HG03432 (cell line): ENCODE results near the gene ADORA3.

ENCODE experiments used
- ATAC-seq: cut with Tn5 transposase; IDR thresholded peaks from one replicate; pipeline ENCODE4 v1.9.1; 2021; ENCODE audit warnings: mild to moderate bottlenecking, moderate library complexity; ENCODE audit not compliant: unreplicated experiment

ADORA3 gene

DNA sequence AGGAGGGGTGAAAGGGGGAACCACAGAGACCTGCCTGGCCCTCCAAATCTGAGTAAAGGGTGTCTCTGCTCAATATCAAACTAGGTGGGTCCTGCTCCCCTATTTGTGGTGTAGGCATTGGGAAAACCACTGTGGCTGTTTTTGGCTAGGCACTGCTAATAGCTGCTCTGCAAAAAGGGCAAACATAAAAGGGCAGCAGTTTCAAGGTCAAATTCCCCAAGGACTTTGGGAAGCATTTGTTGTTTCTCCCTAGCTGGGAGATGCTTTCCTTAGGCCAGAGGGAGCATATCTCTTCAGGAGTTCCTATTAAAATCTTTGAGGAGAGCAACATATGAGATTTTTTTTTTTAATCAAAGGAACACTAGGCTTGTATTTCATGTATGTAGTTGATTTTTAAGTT lies 27.2 kb downstream of the ADORA3 start:
- no peak for ATAC-seq

DNA sequence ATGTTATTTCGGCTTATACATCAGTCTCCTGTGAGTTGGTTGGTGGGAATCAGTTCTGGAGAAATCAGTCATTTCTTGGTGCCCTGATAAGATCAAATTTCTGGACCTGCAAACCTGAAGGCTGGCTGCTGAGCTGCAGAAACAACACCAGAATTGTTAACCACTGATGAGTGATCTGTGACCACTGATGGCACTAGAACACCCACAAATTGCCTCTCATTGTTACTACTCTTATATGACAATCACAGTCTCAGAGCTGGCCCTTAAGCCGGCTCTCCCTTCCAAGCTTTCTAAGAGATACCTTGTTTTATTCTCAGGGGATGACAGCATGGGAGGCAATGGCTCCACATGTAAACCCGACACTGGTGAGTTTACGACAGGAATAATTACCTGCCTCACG lies 27.7 kb downstream of the ADORA3 start:
- ATAC-seq: no peak

DNA sequence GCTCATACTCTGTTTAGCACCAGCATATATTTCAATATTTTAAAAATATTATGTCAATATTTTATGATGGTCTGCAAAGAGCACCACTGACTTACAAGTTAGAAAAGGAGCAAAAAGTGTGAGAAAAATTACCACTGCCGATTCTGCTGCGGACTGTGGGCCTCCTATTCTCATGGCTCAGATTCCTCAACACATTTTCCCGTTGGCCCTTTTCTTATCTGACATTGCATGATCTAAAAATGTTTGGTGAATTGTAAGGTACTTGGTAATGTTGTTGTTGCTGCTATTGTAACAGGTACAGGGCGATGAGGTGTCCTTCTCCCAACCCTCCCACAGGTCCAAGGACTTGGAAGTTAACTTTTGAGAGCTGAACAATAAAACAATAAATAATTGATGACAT lies 28.9 kb downstream of the ADORA3 start:
- no peak for ATAC-seq

DNA sequence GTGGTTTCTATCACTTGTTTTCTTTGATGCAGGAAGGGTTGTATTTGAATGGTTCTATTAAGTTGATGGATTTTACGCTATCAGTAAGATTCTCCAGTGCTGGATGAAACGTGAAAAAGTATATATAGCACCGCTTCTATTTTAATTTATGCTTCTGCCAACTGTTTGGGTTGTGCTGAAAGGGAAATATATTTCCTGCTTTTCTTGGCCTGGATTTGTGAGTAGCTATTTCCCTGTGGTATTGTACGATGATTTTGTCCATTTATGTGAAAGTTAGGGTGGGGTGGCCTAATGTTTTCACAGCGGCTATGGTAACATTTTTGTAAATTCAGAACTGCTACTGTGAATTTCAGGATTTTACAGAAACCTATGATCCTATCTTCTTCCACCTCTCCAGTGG lies 29.3 kb downstream of the ADORA3 start:
- no peak for ATAC-seq

DNA sequence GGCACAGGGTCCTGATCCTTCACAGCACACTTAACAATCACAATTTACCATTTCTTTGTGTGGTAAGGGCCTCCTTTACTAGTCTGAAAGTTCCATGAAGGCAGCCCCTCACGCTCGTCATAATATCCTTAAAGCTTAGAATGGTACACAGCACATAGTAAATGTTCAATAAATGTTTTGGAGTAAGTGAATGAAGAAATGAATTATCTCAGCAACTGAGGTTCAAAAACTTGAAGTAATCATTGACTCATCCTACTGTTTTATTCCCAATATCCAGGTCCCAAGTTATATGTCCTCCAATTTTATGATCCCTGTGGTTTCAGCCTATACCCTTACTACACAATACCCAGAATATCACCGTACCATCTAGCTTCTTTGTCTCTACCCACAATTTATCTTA lies 31.9 kb downstream of the ADORA3 start:
- ATAC-seq: no peak

DNA sequence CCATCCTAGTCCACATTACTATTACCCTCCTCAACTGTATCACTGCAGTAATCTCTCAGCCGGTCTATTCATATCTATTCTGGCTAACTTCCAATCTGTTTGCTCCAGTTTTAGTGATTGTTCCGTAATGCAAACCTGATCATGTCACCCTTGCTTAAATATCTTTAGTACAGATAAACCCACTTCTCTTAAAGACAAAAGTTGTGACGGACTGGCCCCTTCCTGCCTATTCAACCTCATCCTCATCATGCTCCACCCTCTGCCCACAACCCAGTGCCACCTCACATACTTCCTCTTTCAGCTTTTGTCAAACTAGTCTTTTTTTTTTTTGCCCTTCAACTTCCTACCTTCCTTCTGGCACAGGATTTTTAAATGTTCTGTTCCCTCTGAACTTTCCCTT lies 32.4 kb downstream of the ADORA3 start:
- peak; percentile 70 for ATAC-seq

DNA sequence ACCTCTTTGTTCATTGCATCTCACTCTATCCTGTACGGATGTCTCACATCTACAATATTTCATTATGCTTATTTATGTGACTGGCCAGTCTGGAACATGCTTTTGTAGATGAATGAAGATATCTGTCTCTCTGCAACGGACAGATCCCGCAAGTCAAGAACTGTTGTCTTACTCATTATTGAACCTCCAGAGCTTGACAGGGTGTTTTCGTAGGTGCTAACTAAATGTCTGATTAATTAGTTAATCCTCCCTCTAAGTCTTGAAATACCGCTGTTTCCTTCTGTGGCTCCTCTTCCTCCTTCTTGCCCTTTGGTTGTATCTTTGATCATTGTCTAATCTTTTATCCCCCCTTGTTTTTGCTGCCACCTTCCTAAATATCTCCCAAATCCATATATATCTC lies 32.8 kb downstream of the ADORA3 start:
- no peak for ATAC-seq

DNA sequence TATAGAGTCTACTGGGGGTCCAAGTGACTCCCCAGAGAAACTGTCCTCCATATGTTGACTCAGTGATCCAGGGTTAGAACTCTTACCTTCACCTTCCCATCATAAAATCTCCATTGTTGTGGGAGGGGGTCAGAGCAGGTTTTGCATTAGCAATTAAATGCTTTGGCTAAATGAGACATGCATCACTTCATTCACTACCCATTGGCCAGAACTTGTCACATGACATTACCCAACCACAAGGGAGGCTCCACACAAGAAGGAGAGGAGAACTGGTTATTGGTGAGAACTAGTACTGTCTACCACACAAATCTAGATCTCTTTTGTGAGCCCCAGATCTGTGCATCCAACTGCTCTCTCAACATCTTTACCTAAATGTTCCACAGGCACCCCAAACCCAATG lies 33.9 kb downstream of the ADORA3 start:
- no peak for ATAC-seq

DNA sequence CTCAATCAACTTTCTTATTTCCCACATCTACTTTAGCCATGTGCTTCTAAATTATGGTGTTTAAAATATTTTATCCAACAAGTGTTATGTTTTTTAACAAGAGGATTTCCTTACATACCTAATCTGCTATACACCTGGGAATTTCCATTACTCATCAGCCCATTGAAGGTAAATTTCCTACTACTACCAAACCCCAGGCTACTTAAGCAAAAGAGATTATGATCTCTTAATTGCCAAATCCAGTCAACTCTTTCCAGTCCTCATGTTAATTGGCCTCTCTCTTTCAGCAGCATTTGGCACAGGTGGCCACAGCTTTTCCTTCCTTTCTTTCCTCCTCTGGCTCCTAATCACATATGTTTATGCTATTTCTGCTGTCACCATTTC lies 34.7 kb downstream of the ADORA3 start:
- ATAC-seq: no peak

DNA sequence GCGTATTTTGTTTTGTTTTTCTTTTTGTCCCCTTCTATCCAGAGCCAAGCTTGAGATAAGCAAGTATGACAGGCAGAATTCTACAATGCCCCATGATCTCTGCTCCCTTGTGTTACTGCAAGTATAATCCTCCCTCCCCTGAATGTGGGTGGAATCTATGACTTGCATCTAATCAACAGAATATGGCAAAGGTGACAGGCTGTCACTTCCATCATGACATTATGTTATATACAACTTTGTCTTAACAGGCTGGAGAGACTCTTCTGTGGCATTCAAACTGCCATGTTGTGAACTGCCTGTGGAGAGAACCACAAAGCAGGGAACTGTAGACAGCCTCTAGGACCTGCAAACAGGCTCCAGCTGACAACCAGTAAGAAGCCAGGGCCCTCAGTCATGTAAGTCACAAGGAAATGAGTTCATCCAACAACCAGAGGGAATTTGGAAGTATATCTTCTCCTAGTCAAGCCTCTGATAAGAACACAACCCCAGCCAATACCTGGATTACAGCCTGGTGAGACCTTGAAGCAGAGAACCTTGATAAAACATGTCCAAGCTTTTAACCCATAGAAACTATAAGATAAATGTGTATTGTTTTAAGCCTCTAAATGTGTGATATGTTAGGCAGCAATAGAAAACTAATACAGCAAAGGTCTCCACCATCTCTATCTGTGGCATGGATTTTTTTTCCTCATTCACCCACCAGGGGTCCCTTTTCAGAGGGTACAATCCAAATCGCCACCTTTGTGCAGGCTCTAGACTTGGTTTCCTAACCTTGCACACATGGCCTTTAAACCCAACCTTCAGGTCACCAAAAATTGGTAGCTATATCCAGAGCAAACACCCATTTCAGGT lies 35.3 kb downstream of the ADORA3 start:
- no peak for ATAC-seq

DNA sequence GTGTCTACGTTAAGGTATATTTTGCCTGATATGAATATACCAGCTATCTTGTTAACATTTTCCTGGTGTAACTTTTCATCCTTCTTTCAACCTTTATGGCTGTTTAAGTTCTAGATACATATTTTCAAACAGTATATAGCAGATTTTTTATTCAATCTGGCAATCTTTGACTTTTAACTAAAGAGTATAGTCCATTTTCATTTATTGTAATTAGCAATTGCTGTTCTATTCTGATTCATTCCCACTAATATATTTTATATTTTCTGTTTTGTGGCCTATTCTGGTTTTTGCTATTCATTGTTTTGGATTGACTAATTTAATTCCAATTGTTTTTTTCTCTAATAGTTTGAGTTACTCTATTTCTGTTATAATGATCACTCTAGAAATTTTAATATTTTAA lies 37.0 kb downstream of the ADORA3 start:
- ATAC-seq: no peak

DNA sequence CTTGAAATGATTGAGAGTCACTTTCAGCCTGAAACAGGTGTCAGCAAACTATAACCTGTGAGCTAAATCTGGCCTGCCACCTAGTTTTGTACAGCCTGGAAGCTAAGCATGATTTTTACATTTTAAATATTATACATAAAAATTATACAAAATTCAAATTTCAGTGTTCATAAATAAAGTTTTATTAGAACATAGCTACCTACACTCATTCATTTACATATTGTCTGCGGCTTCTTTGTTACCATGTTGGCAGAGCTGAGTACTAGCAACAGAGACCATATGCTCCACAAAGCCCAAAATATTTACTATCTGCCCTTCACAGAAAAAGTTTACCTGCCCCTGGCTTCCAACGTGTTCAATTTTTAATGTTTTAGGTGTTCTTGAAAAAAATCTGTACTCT lies 37.7 kb downstream of the ADORA3 start:
- ATAC-seq: no peak

DNA sequence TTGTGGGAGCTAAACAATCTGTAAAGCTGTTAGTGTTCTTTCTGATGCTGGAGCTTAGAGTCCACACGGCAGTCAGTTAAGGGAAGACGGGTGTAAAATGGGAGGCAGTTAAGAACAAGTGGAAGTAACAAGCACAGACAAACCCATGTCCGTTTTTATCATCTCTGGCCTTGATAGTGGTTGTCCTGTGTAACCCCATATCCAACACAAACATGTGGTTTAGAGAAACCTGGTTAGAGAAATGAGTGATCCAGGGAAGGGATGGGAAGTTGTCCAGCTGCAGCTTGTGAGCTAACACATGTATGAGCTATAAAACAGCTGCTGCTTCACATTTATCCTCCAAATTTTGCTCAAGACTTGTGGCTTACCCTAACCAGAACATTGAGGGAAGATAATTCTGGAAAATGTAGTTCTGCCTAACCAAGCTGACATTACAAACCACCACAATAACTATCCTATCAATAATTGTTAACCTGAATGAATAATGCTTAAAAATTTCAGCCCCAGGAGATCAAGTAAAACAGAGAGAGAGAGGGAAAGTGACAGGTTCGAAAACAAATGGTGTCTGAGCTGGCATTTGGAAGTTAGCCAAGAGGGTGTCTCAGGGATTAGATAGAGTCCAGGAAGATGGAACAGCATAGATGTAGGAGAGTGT lies 40.3 kb downstream of the ADORA3 start:
- no peak for ATAC-seq

DNA sequence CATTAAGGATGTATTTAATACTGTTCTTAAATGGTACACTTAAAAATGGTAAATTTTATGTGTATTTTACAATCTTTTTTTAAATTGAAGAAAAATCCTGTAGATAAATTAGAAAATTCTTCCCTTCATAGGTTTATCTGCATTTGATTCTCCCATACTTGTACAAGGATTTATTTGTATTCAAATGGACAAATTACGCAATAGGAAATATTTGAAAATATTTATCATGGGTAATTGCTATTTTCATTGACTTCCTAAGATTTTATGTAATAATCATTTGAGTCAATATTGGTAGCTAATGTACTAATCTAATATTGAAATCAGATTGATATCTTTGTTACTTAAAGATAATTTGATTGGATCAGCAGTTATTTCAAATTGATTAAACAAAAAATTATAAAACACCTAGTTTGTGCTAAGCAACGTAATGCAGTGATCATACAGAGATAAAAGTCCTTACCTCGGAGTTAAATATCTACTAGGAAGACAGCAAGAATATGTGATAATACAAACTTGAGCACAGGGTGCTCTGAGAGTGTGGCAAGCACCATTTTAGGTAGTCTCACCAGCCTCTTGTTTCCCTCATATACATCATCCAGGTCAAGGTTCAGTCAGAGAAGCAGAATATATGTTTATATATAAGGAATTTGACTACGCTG lies 40.9 kb downstream of the ADORA3 start:
- ATAC-seq: no peak

DNA sequence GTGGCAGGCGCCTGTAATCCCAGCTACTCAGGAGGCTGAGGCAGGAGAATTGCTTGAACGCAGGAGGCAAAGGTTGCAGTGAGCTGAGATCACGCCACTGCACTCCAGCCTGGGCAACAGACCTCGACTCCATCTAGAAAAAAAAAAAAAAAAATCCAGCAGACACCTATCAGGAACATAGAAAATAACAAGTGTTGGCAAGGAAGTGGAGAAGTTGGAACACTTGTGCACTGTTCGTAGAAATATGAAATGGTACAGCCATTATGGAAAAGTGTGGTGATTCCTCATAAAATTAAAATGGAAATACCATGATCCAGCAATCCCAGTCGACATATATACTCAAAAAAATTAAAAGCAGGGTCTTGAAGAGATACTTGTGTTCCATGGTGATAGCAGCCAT lies 41.7 kb downstream of the ADORA3 start:
- no peak for ATAC-seq

DNA sequence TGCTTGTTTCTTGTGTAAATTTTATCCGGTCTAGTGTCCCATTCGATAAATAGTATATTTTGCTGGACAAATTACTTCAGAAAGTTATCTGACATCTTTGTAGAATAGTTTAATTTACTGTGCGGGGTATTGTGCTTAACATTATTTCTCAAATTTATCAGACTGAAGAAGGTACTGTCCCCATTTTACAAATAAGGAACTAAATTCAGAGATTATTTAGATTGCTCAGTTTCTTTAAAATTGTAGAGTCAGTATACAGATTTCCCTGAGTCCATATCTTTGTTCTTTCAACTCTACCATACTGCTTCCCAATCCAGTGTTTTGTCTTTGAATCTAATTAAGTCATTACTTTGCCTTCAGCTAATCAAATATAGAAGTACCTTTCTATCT lies 47.8 kb downstream of the ADORA3 start:
- ATAC-seq: no peak

DNA sequence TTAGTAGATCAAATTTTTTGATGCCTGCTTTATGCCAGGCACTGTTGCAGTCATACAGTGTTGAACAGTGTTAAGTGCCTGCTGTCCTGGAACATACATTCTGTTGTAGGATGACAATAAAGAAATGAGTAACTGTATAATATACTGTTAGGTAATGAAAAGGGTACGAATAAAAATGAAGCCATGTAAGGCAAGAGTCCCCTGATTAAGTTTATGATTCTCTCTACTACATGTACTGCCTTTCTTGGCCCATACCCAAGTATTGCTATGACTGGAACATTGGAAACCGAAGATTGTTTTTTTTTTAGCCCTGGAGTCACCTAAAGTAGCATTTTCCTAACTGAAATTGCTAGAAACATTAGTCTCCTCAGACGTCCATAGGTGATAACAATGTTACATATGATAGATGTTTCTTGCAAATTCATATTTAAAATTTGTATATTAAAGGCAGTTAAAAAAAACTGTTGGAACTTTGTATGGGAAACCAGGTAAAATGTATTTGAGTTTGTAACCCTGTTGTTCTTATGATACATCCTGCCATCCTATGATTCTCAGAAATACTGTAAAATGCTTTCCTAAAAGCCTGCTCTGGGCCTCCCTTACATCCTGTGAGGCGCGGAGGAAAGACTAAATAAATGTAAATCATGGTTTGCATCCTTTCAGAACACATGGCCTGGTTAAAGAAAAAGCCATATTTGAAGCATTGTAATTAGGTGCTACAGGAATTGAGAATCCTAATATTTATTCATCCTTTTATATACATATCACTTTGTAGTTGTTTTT lies 48.4 kb downstream of the ADORA3 start:
- ATAC-seq: no peak

DNA sequence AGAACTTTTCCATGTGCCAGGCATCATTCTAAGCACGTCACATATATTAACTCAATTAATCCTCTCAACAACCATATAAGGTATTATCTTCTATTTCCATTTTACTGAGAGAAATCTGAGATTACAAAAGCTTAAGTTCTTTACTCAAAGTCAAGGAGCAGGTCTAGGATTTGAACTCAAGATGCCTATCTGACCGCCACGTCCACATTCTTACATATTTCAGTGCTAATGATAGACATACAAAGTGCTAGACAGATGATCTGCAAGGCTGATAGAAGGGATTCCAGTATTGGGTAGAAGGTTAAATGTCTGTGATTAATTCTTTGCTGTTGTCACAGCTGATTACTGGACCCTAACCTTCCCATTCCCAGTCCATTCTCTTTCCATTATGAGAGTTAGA lies 49.7 kb downstream of the ADORA3 start:
- no peak for ATAC-seq

DNA sequence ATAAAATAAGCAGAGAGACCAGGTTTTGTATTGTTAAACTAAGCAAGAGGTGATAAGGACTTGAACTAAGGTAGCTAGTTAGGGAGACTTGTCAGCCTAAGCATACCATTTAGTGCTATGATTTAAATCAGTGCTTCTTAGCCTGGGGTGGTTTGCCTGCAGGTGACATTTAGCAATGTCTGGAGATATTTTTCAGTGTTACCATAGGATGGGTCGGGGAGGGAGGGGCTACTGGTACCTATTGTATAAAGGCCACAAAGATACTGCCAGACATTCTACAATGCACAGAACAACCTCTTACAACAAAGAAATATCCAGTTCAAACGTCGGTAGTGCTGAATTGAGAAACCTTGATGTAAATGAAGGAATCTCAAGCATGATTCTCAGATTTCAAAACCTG lies 50.9 kb downstream of the ADORA3 start:
- ATAC-seq: no peak

DNA sequence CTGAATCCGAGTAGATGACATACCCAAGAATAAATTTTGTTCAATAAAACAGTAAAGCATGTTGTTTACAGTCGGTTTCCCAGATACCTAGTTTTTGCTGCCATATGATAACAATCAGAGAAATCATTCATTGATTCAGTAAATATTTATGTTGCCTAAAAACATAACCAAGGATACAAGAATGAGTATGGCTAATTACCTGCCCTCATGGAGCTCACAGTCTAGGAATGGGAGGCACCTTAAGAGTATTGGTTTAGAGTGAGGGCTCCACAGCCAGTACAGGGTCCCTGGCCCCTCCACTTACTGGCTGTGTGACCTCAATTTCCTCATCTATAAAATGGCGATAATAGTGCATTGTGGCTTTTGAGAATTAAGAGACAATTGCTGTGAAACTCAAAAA lies 53.2 kb downstream of the ADORA3 start:
- no peak for ATAC-seq

DNA sequence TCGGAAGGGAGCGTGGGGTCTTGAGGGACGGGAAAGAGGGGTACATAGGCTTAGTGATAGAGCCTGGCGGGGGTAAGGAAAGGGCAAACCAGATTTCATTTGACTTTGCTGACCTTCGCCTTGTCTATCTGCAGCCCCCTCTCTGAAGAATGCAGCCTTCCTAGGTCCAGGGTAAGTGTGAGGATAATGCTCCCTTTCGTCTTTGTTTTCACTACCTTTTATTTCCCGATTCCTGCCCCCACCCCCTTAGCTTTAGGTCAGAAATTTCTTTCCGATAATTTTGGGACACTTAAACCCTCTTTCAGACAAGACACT lies 53.8 kb downstream of the ADORA3 start:
- no peak for ATAC-seq
